ENCODE results near the gene LRRK2.

Gene LRRK2

DNA sequence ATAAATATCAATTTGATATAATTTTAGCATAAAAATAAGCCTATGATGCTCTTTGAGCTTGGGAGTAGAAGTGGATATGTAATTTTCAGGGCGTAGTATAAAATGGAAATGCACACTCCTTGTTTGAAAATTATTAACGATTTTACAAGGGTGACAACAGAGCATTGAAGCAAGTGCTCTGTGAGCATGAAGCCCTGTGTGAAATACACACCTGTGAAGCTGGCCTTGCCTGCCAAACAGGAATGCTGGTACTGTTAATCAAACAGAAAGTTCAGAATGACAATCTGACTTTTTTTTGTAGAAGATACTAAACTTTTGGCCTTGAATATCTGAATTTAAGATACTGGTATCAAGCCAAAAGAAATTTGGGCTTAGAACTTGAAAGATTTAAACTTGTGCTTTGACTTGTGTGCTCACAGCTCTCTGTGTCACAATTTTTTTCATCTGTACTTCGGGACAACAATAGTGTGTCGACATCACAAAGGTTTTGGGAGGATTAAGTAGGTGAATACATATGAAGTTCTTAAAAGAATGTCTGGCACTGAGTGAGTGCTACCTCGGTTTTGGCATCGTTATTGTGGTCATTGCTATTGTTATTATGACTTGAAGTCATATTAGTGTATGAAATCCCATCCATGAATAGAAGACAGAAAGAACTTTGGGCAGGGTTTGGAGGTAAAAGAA is 47.3 kb downstream of the LRRK2 start:
- Histone ChIP-seq H3K27me3 (ENCODE audit: control insufficient read depth, low read length) (no peaks in the 10 kb centered on the region), H3K79me2 (ENCODE audit: control insufficient read depth, low read length) (no peaks in the 10 kb centered on the region), H4K20me1 (ENCODE audit: control insufficient read depth, insufficient read depth, low read depth, low read length) (no peaks in the 10 kb centered on the region), H3K9me2 (replicated peaks; ENCODE audit: control insufficient read depth, low read length) (no peaks in the 10 kb centered on the region), H3K4me1 (ENCODE audit: control insufficient read depth, low read length) (no peaks in the 10 kb centered on the region), H3K36me3 (ENCODE audit: control insufficient read depth, low read length) (no peaks in the 10 kb centered on the region), H3K4me3 (ENCODE audit: low read length) (no peak overlapping the region), H3K9me3 (ENCODE audit: control insufficient read depth, insufficient read depth, low read length) (no peaks in the 10 kb centered on the region), H3F3A (ENCODE audit: control insufficient read depth, insufficient read depth) (no peaks in the 10 kb centered on the region), H3K4me2 (ENCODE audit: low read length) (no peak overlapping the region), H3K27ac (ENCODE audit: low read depth, low read length) (no peak overlapping the region)
- TF ChIP-seq, protein P1, sequence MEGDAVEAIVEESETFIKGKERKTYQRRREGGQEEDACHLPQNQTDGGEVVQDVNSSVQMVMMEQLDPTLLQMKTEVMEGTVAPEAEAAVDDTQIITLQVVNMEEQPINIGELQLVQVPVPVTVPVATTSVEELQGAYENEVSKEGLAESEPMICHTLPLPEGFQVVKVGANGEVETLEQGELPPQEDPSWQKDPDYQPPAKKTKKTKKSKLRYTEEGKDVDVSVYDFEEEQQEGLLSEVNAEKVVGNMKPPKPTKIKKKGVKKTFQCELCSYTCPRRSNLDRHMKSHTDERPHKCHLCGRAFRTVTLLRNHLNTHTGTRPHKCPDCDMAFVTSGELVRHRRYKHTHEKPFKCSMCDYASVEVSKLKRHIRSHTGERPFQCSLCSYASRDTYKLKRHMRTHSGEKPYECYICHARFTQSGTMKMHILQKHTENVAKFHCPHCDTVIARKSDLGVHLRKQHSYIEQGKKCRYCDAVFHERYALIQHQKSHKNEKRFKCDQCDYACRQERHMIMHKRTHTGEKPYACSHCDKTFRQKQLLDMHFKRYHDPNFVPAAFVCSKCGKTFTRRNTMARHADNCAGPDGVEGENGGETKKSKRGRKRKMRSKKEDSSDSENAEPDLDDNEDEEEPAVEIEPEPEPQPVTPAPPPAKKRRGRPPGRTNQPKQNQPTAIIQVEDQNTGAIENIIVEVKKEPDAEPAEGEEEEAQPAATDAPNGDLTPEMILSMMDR (IDR thresholded peaks at IDR 0.05; ENCODE audit: low read depth, low read length, poor library complexity, severe bottlenecking) = no peak
- no peak for TF ChIP-seq EZH2phosphoT487 (IDR thresholded peaks at IDR 0.05; ENCODE audit: borderline replicate concordance, low read length)

DNA sequence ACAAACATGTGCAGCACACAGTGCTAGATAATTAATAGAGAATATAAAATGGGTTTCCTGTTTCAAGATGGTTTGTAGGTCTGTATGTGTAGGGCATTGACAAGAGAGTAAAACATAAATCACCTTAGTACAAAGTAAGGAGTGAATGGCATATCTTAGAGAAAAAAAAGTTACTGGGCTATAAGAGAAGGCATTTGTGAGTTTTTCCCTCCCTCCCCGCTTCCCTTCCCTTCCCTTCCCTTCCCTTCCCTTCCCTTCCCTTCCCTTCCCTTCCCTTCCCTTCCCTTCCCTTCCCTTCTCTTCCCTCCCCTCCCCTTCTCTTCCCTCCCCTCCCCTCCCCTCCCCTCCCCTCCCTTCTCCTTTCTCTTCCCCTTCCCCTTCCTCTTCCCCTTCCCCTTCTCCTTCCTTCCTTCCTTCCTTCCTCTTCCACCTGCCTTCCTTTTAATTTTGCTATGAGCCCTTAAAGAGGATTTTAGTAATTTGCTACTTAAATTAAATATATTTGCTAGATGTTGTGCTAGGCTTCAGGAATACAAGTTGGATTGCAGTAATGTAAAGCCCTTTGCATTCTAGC is 57.1 kb downstream of the LRRK2 start:
- Histone ChIP-seq H3K9me3 (ENCODE audit: control insufficient read depth, insufficient read depth, low read length) (no peaks in the 10 kb centered on the region), H3K79me2 (ENCODE audit: control insufficient read depth, low read length) (no peaks in the 10 kb centered on the region), H4K20me1 (ENCODE audit: control insufficient read depth, insufficient read depth, low read depth, low read length) (no peaks in the 10 kb centered on the region), H3K27ac (ENCODE audit: low read depth, low read length) (no peak overlapping the region), H3K36me3 (ENCODE audit: control insufficient read depth, low read length) (no peaks in the 10 kb centered on the region), H3K27me3 (ENCODE audit: control insufficient read depth, low read length) (no peaks in the 10 kb centered on the region; the same call in 1 of the 2 replicates), H3F3A (ENCODE audit: control insufficient read depth, insufficient read depth) (no peaks in the 10 kb centered on the region), H3K4me1 (ENCODE audit: control insufficient read depth, low read length) (no peaks in the 10 kb centered on the region), H3K4me2 (ENCODE audit: low read length) (no peak overlapping the region), H3K4me3 (ENCODE audit: low read length) (no peak overlapping the region), H3K9me2 (replicated peaks; ENCODE audit: control insufficient read depth, low read length) (no peaks in the 10 kb centered on the region)
- TF ChIP-seq EZH2phosphoT487 (IDR thresholded peaks at IDR 0.05; ENCODE audit: borderline replicate concordance, low read length) = no peak
- TF ChIP-seq, protein P1 (IDR thresholded peaks at IDR 0.05; ENCODE audit: low read depth, low read length, poor library complexity, severe bottlenecking) = no peak

DNA sequence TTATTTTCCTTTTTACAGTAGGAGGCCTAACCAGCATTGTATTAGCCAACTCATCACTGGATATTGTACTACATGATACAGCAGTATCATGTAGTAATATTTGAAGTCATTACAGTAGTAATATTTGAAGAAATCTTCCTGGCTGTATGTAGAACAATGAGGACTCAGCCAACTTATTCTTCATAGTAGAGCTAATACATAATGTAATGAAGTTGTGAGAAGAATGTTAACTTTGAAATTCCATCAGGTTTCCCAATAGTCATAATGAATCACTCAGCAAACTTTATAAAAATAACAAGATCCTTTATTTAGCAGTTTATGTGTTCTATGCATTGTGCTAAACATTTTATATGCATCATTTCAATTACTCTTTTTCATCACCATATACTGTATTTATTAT is 61.8 kb downstream of the LRRK2 start:
- no peaks in the 10 kb centered on the region for H3K4me1 ChIP-seq (ENCODE audit: control insufficient read depth, low read length)
- no peaks in the 10 kb centered on the region for H3K79me2 ChIP-seq (ENCODE audit: control insufficient read depth, low read length)
- H3K9me3 ChIP-seq (ENCODE audit: control insufficient read depth, insufficient read depth, low read length) = no peaks in the 10 kb centered on the region
- no peak overlapping the region for H3K4me3 ChIP-seq (ENCODE audit: low read length)
- H3K27me3 ChIP-seq (ENCODE audit: control insufficient read depth, low read length) = no peaks in the 10 kb centered on the region; the same call in 1 of the 2 replicates
- H3K36me3 ChIP-seq (ENCODE audit: control insufficient read depth, low read length) = no peaks in the 10 kb centered on the region
- no peak overlapping the region for H3K4me2 ChIP-seq (ENCODE audit: low read length)
- no peaks in the 10 kb centered on the region for H3K9me2 ChIP-seq (replicated peaks; ENCODE audit: control insufficient read depth, low read length)
- no peaks in the 10 kb centered on the region for H4K20me1 ChIP-seq (ENCODE audit: control insufficient read depth, insufficient read depth, low read depth, low read length)
- no peak for TF ChIP-seq EZH2phosphoT487 (IDR thresholded peaks at IDR 0.05; ENCODE audit: borderline replicate concordance, low read length)
- TF ChIP-seq, protein P1 (IDR thresholded peaks at IDR 0.05; ENCODE audit: low read depth, low read length, poor library complexity, severe bottlenecking) = no peak
- no peaks in the 10 kb centered on the region for H3F3A ChIP-seq (ENCODE audit: control insufficient read depth, insufficient read depth)
- H3K27ac ChIP-seq (ENCODE audit: low read depth, low read length) = no peak overlapping the region
